Heart right ventricle (tissue), 16 donors: ENCODE results near the gene TTLL5. TPM values are rescaled to one million over a fixed set of nuclear protein-coding genes. Genes with fewer than 3 reads are reported as not detected.

ENCODE experiments used
- ATAC-seq, 8 donors: fragments of 200-7000 bp; cut with Tn5 transposase; one replicate each; pipeline ENCODE4 v1.9.1; 2020; ENCODE audit warnings: mild to moderate bottlenecking in 8 of 8, moderate library complexity in 8 of 8, moderate number of reproducible peaks in 1 of 8
- DNase-seq, 2 donors: peaks; one replicate each; pipeline ENCODE4 v3.0.0-alpha.2; 2020
- H3K27ac ChIP-seq, 10 donors: fragments of 200-600 bp; sonication (generic) in 2 of 10; one replicate each; pipeline versions ENCODE4 v1.5.0 to v1.8.0; 2020 to 2022; ENCODE audit warnings: mild to moderate bottlenecking in 3 of 10
- H3K27me3 ChIP-seq, 7 donors: fragments of 200-600 bp; one replicate each; pipeline ENCODE4 v1.8.0; 2021 to 2022; ENCODE audit warnings: mild to moderate bottlenecking in 2 of 7
- H3K36me3 ChIP-seq, 9 donors: fragments of 200-600 bp; sonication (generic) in 1 of 9; one replicate each; pipeline versions ENCODE4 v1.5.0 to v1.8.0; 2020 to 2022; ENCODE audit warnings: mild to moderate bottlenecking in 2 of 9
- H3K4me1 ChIP-seq, 9 donors: fragments of 200-600 bp; sonication (generic) in 1 of 9; one replicate each; pipeline versions ENCODE4 v1.5.0 to v1.8.0; 2020 to 2022; ENCODE audit warnings: mild to moderate bottlenecking in 4 of 9
- H3K4me3 ChIP-seq, 10 donors: fragments of 200-600 bp; sonication (generic) in 2 of 10; one replicate each; pipeline versions ENCODE4 v1.5.0 to v1.8.0; 2020 to 2022; ENCODE audit warnings: mild to moderate bottlenecking in 7 of 10, moderate library complexity in 2 of 10
- H3K9me3 ChIP-seq, 11 donors: fragments of 200-600 bp in 10 of 11; sonication (generic) in 2 of 11; one replicate each; pipeline versions ENCODE4 v1.5.0 to v1.8.0; 2013 to 2022; ENCODE audit warnings: mild to moderate bottlenecking in 2 of 11, control low read depth in 1 of 11, moderate library complexity in 1 of 11
- CTCF ChIP-seq, 9 donors: fragments of 200-600 bp; sonication (generic) in 2 of 9; IDR thresholded peaks; one replicate each; pipeline versions ENCODE4 v1.5.0 to v1.8.0; 2021 to 2022; ENCODE audit warnings: antibody characterized with exemption in 9 of 9, mild to moderate bottlenecking in 5 of 9, moderate library complexity in 1 of 9
- WGBS, 2 donors: extraction: QIAGEN DNeasy Blood & Tissue Kit; methylation state at CpG; one replicate each; pipeline ENCODE4 v1.1.7; 2013; ENCODE audit warnings: inconsistent platforms in 1 of 2; 5-methylcytosine and 5-hydroxymethylcytosine counted together
- intact Hi-C, 10 donors: fragments of 100-400 bp; cut with DNase I; formaldehyde crosslinking; loops; one replicate each; pipeline versions ENCODE4 v1.11.1 to v1.14.2; 2022
- polyA plus RNA-seq, 2 donors: library from polyadenylated mRNA; stranded (reverse); fragments of 200-250 nt; gene quantifications; one replicate each; pipeline ENCODE4 v1.2.3, GENCODE V29; 2013
- total RNA-seq, 10 donors: library from RNA; stranded (reverse); fragmentation: NEBNext Ultra II Directional in 3 of 10; extraction: Animal tissue kit (Norgen Biotek cat#: 25700) in 3 of 10; gene quantifications; one replicate each; pipeline versions ENCODE4 v1.2.1 to v1.2.4, GENCODE V29; 2021 to 2023
- donor health status: Arrhythmogenic right ventricular cardiomyopathy.
- donor health status: ischemic (EF 13 %, LVEDD 7.1; RV severe dilation, severe dysfunction).
- donor health status: healthy with polysubstance abuse.
- donor health status: DM: no; HTN: yes; CAD: no.
- donor health status: DM: no; HTN: no; CAD: no.
- donor health status: ischemic (EF 25% LVEDD 6.9; RV normal size, moderate dysfunction).
- donor health status: ischemic (EF 25% LVEDD 5.7; RV mildly dilated, moderate dysfunction).
- donor health status: healthy.
- donor health status: DM: yes; HTN: yes; CAD: no.
- donor health status: Ischemic cardiomyopathy.
- donor health status: ischemic (EF 35%, LVEDD 5.7; RV mildly dilated, moderate dysfunction).
- donor health status: nonischemic (EF 11% LVEDD 7.7; RV severe dilation, severe dysfunction).
- donor health status: DM: yes; HTN: yes; CAD: no.
- donor health status: PGD.
- donor health status: ischemic (EF 29% LVEDD 5.4; RV normal size, mild dysfunction).
- donor health status: nonischemic (EF 23%, LVEDD 6.1; RV moderate dilation, normal function).

The TTLL5 gene
- total and polyA plus RNA-seq, 12 donors: 5.6 to 24.7 (median 17.6) TPM

GRCh38 chr14:75649337-75649736 lies 11.7 kb upstream of the TTLL5 start:
- Histone ChIP-seq H3K4me3 (no peak overlapping the region), H3K27ac (peak overlapping the region in 3 of 10 donors; percentile 52 to 77 (median 55)), H3K9me3 (no peaks in the 10 kb centered on the region), H3K27me3 (no peaks in the 10 kb centered on the region), H3K4me1 (peaks cover 0 to 22% (median 10%) of the 10 kb centered on the region in 9 donors), H3K36me3 (peaks cover 0 to 75% (median 21%) of the 10 kb centered on the region in 9 donors)
- intact Hi-C loops: no loop called here
- DNase-seq (no peak), ATAC-seq (no peak)
- WGBS, 2 donors: 91 to 100% methylated on average over 1 of the region's 1 CpG
- TF ChIP-seq CTCF (IDR thresholded peaks at IDR 0.05): no peak

GRCh38 chr14:75649773-75650172 lies 11.3 kb upstream of the TTLL5 start:
- Histone ChIP-seq H3K36me3 (peaks cover 0 to 76% (median 21%) of the 10 kb centered on the region in 9 donors), H3K27ac (no peak overlapping the region)
- ATAC-seq: no peak

GRCh38 chr14:75650253-75651058 lies 10.6 kb upstream of the TTLL5 start:
- no peak overlapping the region for H3K27ac ChIP-seq
- WGBS, 2 donors: 91 to 92% methylated on average over 5 of the region's 5 CpGs
- H3K9me3 ChIP-seq: no peaks in the 10 kb centered on the region
- TF ChIP-seq CTCF (IDR thresholded peaks at IDR 0.05): no peak
- peaks cover 0 to 81% (median 25%) of the 10 kb centered on the region in 9 donors for H3K36me3 ChIP-seq
- H3K4me1 ChIP-seq: peaks cover 0 to 22% (median 10%) of the 10 kb centered on the region in 9 donors
- no peak overlapping the region for H3K4me3 ChIP-seq
- ATAC-seq (no peak), DNase-seq (no peak)
- no peaks in the 10 kb centered on the region for H3K27me3 ChIP-seq
- intact Hi-C loops: loop anchor here in 1 of 10 donors (5.0 kb wide), 1 partner anchor 73 kb away; the partner anchor contains the start of gene FLVCR2

More at GRCh38 chr14:75649773-75650172, 11.3 kb upstream of the TTLL5 start:
- 95 to 100% methylated on average over 1 of the region's 1 CpG for WGBS, 2 donors
- no peak for TF ChIP-seq CTCF (IDR thresholded peaks at IDR 0.05)
- no peaks in the 10 kb centered on the region for H3K27me3 ChIP-seq
- H3K9me3 ChIP-seq: no peaks in the 10 kb centered on the region
- DNase-seq: no peak
- H3K4me1 ChIP-seq: peaks cover 0 to 22% (median 10%) of the 10 kb centered on the region in 9 donors
- intact Hi-C loops: loop anchor here in 1 of 10 donors (5.0 kb wide), 1 partner anchor 72 kb away; the partner anchor contains the start of gene FLVCR2
- H3K4me3 ChIP-seq: no peak overlapping the region

- Histone ChIP-seq H3K27me3 (no peaks in the 10 kb centered on the region), H3K36me3 (peaks cover 0 to 82% (median 25%) of the 10 kb centered on the region in 9 donors), H3K4me3 (no peak overlapping the region), H3K9me3 (no peaks in the 10 kb centered on the region), H3K27ac (no peak overlapping the region), H3K4me1 (peaks cover 0 to 16% (median 0%) of the 10 kb centered on the region in 9 donors)
- DNase-seq (no peak), ATAC-seq (no peak)
- WGBS, 2 donors: 86 to 98% methylated on average over 1 of the region's 1 CpG
- no peak for TF ChIP-seq CTCF (IDR thresholded peaks at IDR 0.05)
- intact Hi-C loops: loop anchor here in 2 of 10 donors (2.0 to 5.0 kb wide), 2 partner anchors 75 to 76 kb away; partner anchors contain the start of gene FLVCR2 (in 2 of the 2)
These were observed 7.5 kb upstream of the TTLL5 start for GRCh38 chr14:75653563-75653962.
